Germinal center (tissue), 1 donor: ENCODE results near the gene LEFTY1.
"Not testable (repeated sequence)": the region's sequence is repeated elsewhere in the genome, so short reads cannot be mapped to it uniquely, and the experiment has no call there.

ENCODE experiments used
- DNase-seq: peaks from one replicate; pipeline ENCODE4 v3.0.0; 2012; ENCODE audit warnings: mixed read lengths, low spot score

LEFTY1 gene

DNA sequence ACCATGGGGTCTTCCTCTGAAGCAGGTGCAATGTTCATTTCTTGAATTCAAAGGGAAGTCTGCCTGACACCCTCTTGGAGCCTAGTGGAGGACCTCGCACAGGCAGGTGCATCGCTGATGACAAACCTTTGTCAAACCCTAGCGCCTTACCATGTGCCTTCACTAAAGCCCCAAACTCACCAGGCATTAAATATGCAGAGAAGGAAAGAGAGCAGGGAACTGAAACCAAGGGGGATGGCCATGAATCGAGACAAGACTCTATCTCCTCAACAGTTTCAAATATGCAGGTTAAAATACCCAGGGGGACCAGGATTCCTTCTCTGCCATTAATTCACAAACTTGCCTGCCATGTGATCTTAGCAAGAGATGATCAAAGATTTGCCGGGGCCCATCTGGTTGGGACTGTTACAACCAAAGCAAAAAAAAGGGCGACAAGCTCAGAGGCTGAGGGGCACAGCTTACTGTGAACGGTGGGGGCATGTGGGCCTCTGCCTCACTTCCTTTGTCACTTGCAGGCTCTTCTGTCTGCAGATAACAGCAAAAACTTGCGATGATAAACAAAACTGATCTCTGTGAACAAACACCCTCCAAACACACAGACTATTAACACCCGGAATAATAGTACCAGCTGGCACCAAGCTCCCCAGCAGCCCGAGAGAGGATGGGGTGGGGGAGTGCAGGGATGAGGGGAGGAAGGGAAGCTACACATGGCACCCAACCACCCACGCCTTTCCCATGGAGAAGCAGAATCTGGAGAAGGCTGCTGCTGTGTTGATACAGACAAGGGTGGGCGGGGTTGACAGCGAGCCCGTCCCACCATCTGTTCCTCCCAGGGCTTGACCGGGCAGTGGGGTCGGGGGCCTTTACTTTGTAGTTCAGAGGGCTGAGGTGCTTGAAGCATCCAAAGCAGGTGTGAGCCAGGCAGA lies 40.7 kb downstream of the LEFTY1 start:
- peak; percentile 71 for DNase-seq

DNA sequence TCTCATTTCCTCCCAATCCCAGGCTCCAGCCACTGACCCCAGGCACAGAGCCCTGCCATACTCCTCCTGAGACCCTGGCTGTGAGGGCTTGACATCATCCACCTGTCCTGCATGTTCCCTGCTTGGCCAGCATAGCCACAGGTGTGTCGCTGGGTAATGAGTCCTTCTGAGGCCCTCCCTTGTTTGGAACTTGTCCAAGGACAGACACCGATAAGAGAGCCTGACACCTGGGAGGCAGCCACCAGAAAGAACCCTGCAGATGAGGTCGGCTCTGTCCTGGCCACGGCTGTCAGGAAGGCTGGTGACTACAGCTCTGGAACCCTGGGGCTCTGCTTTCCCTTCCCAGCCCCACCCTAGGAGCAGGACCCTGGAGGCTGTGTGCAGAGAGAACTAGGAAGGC lies 41.3 kb downstream of the LEFTY1 start:
- no peak for DNase-seq

DNA sequence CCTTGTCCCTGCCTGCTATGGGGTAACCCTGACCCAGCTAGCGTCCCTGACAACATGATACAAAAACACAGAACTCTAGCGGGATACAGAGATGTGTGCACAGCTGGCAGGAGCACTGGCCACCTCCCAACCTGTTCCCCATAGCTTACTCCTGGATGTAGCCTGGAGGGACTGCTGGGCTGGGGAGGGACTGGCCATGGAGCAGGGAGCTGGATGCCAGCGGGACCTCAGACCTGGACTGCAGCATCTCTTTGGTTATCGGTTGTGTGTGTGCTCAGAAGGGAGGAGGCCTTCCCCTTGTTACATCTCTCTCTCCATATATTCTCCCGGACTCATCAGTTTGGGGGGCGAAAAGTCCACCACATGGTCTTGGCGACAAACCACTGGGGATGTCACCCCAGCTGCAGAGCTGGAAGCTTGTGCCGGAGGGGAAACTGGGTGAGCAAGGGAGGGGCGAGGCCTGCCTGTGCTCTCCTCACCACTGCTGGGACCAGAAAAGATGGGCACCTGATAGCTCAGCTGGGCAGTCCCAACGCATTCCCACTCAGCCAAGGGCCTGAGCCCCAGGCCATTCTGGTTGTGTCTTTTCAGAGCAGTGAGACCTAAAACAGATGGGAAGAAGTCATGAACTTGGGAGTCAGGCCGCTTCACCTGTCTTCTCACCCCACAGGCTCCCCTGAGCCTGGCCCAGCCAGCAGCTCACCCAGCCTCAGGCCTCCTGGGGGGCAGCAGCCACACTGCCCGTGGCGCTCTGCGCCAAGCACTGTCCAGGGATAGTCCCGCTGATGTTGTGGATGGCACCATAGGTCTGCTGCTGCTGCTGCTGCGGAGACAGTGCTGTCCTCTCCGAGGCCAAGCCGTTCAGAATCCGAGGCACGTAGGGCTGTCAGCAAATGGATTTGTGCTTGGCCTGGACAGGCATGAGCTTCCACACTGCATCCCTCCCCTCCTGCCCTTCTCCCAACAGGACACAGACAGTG lies 42.3 kb downstream of the LEFTY1 start:
- no peak for DNase-seq

DNA sequence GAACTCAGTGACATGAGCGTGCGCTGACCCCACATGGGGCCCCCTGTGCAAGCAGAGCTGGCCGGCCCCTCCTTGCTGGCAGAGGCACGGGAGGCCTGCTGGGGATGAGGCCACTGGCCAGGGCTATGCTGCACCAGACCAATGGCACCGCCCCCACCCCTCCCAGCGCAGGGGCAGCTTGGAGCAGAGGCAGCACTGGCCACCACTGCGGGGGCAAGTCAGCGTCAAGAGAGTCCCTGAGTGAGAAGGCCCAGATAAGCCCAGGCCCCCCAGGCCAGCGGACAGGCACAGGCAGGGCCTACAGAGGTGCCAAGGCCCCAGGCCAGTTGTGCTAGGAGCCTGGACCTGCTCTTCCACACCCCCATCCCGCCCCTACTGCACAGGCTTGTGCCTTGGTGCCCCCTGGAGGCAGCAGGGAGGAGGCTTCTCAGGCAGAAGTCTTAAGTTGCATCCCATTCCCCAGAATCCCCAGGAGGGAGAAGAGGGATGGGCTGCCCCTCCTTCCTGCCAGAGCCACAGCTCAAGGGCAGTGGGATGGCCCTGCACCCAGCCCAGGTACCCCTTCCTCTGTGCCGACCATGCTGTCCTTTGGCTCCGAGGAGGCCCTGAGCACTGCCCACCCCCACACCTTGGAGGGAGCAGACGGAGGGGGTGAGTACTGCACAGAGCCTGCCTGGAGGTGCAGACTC lies 43.2 kb downstream of the LEFTY1 start:
- peak; percentile 22 for DNase-seq

DNA sequence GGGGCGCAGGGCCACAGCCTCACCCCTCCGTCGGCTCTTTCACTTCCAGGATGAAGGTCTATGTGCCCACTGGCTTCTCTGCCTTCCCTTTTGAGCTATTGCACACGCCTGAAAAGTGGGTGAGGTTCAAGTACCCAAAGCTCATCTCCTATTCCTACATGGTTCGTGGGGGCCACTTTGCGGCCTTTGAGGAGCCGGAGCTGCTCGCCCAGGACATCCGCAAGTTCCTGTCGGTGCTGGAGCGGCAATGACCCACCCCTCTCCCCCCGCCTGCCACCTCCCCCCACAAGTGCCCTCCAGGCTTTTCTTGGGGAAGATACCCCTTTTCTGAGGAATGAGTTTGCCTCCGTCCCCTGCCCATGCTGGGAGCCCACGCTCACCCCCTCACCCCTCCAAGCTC lies 43.8 kb downstream of the LEFTY1 start:
- no peak for DNase-seq

DNA sequence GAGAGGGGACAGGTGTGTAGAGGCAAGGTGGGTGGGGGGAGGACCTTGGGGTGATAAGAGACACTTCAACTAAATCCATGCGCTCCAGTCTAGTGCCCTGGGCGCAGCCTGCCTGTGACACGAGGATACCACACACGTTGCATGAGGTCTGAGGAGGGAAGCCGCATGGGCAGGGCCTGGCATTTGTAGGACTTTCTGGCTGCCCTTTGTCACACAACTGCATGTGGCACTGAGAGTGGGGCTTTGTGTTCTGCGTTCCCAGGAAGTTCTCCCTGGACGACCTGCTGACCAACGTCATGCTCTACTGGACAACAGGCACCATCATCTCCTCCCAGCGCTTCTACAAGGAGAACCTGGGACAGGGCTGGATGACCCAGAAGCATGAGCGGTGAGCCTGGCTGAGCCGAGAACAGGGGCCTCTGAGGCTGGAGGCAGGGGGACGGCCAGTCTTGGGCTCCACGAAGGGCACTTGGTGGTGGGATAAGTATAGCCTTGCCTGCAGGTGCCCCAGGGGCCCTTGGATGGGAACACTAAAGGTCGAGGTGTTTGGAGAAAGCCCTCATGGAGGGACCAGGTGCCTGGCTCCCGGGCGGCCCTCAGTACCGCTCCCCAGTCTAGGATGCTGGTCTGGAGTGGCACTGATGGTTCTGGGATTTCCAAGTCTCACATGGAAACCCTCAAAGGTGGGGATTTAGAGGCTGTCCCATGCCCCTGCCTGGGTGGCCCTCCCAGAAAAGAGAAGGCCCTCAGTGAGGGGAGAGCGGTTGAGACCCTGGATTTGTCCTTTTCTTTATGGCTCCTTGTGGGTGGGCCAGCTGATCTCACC lies 44.5 kb downstream of the LEFTY1 start:
- DNase-seq: no peak

DNA sequence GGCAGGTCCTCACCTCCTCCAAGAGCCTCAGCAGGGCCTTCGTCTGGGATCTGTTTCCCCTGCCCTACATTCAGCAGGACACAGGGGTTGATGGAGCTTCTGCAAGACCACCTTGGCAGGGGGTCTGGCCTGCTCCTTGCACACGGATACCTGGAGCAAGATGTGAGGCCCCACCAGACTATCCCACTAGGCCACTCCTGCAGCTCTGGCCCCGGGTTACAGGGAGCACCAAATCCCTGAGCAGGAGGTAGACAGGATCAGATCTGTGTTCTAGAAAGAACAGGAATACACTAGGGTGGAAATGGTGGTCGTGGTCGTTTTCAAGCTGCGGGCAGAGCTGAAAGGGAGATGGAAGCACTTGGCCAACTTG lies 45.5 kb downstream of the LEFTY1 start:
- no peak for DNase-seq

DNA sequence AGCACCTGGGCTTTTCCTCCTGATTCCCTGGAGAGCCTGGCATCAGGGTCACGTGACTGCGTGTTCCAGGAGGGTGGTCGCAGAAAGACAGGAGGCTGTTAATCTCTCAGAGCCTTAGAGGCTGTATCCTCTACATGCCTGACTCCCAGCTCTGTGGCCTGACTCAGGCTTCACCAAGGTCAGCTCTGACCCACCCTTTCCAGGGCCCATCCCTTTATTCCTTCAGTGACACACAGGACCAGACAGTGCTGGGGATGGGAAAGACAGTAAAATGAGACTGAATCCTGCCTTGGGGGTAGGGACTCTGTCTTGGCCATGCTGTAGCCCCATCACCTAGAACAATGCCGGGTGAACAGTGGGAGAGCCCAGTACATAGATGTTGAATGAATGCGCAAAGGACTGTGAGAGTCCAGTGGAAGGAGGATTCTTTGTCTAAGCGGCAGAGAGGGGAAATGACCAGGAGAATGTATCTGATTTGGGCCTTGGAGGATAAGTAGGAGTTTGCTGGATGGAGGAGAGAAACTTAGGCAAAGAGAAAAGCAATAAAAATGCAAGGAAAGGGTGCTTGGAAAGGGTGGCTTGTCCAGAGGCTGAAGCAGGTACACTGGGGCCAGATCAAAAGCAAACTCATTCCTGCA lies 46.0 kb downstream of the LEFTY1 start:
- DNase-seq: no peak

DNA sequence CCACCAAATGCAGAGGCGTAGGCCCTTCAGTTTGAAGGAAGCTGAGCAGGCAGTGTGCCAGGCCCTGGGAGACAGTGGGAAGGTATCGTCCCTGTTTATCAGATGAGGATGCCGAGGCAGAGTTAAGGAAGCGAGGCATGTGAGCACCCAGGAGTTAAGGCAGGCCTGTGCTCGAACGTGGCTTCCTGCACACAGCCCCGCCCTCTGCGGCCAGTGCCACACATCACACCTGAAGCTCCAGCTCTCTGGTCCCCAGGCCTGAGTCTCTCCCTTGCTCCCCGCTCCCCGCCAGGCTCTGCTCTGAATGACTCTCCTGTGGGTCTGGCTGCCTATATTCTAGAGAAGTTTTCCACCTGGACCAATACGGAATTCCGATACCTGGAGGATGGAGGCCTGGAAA lies 46.9 kb downstream of the LEFTY1 start:
- no peak for DNase-seq

DNA sequence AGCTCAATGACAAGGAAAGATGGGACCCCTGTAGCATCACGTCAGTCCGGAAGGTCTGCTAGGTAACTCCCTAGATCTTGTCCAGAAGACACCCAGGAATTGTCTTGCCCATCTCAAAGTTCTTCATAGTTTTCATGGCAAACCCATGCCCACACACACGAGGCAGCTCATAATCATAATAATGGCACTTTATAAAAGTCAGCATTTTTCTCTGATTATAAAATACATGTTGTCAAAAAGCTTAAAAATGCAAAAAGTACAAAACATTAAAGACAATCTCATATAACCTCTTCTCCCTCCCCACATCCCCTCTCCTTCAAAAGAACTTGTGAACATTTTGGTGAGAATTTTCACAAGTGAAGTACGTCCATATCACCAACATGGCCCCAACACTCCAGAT lies 48.2 kb downstream of the LEFTY1 start:
- no peak for DNase-seq

DNA sequence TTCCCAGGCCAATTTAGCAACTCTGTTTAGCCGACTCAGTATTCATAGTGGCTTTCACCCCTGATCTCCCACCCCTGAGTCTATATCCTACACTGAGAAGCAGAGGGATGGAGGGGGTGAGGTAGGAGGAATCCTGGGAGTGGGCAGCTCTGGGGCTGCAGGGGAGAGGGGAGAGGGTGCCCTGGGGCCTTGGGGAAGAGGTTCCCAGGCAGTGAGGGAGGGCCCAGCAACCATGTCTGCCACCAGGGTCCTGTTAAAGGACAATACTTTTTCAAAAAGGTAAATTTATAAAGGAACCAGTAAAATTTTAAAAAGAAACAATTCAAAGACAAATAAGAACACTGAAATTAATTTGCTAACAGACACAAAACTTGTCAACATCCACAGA lies 48.7 kb downstream of the LEFTY1 start:
- no peak for DNase-seq

DNA sequence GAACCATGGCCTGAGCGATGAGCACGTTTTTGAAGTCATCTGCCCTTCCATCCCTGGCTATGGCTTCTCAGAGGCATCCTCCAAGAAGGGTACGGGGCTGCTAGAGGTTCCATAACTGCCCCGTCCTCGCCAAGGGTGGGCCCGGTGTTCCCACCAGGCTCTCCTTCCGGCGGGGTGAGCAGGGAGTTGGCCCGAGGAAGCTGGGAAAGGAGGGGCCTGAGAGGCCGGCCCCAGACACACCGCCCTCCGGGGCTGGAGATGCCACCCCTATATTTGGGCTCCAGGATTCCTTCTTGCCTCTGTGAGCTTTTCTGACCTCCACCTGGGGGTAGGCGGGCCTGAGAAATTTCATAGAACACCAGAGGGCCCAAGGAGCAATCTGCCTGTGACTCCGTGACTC lies 50.2 kb downstream of the LEFTY1 start:
- DNase-seq: no peak

DNA sequence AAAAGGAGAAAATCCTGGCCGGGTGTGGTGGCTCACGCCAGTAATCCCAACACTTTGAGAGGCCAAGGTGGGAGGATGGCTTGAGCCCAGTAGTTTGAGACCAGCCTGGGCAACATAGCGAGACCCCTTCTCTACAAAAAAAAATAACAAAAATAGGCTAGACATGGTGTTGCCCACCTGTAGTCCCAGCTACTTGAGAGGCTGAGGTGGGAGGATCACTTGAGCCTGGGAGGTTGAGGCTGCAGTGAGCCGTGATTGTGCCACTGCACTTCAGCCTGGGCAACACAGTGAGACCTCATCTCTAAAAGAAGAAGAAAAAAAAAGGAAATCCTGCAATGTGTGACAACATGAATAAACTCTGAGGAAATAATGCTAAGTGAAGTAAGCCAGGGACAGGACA lies 52.6 kb downstream of the LEFTY1 start:
- not testable (repeated sequence) for DNase-seq
